Fibroblast of the conjunctiva (primary cell): ENCODE measurements around the gene UBE2E2.

Experiments used
- DNase-seq: peaks from one replicate; pipeline ENCODE4 v3.0.0-alpha.2; 2010; ENCODE audit warnings: low read depth

UBE2E2 gene

DNA sequence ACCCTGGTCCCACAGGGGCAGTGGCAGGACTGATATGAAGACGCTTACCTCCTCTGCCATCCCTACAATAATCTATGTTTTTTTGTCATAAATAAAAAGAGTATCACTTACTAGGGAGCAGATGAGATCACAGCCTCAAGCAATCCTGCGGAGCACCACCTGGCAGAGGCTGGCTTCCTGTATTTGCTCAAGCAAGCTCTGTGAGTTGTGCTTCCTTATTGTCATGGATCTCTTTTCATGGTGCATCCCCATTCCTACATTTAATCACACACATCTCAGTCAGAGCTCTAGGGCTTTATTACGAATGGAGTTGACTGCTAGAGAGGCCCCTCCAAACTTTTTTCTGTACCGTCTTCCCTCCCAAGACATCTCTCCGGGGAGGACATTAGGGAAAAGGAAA lies 186.0 kb downstream of the UBE2E2 start:
- DNase-seq, result no peak

DNA sequence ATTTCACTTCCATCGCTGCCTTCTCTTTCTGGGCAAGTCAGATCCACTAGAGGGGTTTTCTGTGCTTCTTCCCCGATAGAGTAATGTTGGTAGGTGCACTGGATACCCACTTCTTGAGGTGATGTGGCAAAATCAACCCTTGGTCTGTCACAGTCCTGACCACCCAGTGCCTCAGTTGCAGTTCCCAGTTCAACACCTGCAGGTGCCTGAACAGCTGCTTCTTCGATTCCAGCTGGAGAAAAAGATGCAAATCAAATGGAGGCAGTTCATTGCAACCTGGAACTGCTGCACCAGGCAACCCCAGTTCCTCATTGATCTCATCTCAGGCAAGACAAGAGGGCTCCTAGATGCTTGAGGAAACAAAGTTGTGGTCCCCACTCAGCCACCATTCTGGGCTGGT lies 186.6 kb downstream of the UBE2E2 start:
- DNase-seq, result no peak

DNA sequence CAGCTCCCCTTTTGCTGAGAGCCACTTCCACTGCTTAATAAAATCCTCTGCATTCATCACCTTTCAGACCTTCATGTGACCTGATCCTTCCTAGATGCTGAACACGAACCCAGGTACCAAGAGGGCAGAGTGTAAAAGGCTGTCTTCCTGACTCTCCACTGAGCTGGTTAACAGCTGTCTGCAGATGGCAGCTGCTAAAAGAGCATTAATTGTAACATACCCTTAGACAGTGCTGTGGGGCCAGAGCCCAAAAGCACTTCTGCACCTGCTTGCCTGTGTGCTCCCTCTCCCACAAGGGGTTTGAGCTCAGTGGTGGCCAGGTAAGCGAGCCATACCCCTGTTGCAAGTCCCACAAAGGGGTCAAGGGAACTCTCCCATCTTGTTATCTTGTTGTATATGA lies 187.3 kb downstream of the UBE2E2 start:
- DNase-seq, result no peak

DNA sequence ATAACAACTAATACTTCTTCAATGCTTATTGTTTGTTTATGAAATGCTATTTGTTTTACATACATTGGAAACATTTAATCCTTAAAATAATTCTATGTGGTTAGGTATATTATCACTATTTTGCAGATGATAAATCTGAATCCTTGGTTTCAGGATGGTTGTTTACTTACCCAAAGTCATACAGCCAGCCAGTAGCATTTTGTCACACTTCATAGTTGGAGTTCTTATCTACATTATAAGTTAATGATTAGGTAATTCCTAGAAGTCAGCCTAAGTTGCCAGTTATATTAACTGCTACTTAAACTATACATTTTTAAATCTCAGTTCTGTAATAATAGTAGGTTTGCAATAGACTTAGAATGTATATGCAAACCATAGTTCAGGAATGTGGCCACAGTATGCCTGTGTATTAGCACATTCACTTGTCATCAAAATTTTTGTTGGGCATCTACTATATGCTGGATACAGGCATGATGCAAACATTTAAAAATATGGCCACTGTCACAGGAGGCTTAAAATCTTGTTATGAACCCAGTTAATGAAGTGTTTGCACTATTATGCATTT lies 187.9 kb downstream of the UBE2E2 start:
- no peak for DNase-seq

DNA sequence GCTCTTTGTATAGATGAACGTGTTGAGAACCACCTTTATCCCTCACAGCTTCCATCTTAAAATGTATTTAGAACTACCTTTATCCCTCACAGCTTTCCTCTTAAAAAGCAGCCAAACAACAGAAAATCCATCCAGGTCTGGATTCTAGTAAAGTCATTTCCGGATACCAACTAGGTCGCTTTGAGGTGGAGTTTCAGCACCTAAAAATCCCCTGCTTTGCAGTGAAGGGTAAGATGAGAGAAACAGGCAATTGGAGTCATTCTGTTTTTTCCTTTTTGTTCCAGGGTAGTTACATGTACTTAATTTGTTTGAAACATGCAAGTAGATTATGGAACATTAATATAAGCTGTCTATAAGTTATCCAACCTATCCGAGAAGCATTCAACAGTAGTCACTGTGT lies 192.0 kb downstream of the UBE2E2 start:
- DNase-seq, result no peak

DNA sequence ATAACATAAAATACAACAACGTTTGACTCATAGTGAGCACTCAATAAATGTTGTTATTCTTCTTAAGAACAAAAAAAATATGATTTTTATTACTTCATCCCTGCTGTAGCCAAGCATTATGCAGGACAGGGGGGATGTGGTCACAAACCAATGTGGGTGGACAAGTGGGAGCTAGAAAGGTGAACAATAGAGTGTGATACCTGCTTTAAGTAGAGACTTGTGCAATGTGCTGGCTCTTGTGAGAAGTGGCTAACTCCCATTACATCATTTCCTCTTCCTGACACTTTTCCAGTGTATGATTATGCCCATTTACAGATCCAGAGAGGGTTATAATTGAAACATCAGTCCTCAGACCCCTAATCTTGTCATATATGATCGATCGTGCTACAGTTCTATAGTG lies 193.6 kb downstream of the UBE2E2 start:
- DNase-seq, result no peak

DNA sequence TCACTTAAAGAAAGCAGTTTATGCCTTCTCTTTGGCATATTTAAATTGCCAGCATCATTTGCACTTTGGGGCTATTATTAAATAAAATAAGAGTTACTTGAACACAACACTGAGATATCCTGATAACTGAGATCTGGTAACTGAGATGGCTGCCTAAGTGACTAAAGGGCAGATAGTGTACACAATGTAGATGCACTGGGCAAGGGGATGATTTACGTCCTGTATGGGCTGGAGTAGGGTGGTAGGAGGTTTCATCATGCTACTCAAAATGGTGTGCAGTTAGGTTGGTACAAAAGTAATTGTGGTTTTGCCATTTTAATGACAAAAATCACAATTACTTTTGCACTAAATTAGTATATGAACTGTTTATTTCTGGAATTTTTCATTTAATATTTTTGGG lies 196.1 kb downstream of the UBE2E2 start:
- no peak for DNase-seq

DNA sequence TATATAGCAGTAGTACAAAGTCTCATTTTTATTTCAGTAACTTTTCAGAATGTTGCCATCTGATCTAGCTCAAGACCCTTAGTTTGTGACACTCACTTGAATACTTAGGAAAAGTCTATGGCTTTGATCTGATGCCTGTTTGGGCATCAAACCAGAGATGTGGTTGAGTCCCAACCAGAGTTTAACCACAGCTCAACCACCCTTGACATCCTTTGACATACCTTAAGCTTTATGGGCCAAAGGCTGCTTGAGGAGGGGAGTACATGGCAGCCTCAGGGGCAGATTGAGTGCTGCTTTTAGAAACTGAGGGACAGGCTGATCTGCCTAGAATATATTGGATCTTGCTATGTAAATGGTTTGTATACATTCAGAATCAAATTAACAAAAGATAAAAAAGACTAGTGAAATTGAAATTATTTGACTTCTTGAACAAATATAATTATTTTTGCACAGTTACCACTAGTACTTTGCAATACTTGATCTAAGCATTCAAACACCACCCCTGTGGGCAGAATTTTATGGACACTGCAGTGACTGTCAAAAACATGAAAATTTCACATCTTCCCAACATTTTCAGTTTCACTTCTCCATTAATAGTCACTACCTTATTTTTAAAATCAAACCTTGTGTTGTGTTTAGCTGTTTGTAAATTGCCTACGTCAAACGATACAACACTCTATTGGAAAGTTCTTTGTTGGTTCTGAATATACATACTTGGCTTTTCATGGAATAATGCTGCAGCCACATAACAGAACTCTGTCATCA lies 199.8 kb downstream of the UBE2E2 start:
- no peak for DNase-seq

DNA sequence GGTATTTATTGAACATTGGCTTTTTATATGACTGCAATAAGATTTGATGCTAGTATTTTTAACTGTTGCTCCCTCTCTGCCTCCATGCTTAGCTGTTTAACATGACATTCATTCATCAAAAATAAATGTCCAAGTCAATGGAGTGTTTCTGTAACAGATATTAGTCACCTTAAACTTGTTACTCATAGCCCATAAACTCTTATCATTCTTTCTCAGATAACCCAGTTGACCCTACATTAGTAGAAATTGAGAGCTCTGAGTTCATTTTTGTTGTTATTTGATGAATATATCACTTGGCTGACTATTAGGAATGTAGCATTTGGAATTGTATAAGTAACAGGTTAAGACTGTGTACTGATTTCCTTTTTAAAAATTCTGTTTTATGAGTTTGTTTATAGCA lies 201.1 kb downstream of the UBE2E2 start:
- no peak for DNase-seq

DNA sequence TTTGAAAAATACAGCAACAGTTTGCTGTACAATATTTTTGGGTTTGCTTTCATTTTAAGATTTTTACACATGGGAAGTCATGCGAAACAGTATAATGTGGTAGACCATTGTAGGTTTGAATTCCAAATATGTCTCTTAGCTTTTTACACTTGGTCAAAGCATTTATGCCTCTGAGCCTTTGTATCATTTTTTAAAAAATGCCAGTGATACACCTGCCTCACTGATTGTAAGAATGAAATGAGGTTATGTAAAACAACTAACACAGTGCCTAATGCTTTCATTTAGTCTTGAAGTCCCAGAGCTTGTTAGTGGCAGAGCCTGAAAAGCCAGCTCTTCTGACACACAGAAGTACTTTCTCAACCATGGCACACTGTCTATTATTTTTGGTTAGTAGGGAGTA lies 202.0 kb downstream of the UBE2E2 start:
- no peak for DNase-seq

DNA sequence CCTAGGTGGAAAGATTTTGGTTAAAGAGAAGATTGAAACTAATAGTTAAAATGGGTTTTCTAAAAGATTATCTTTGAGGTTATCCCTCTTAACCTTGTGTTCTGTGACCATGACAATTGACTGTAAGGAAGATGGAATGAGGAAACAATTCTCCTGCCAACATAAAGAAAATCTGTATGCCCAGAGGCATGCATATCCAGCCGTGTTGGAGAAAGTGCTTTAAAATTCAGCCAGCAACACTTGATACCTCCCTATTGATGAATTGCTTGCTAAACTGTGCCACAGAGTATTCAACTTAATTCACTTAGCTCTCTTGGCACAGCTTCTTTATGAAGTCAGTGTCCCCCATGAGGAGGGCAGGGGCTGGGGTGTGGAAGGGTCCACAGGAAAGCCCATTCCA lies 203.5 kb downstream of the UBE2E2 start:
- DNase-seq, result peak; percentile 12

DNA sequence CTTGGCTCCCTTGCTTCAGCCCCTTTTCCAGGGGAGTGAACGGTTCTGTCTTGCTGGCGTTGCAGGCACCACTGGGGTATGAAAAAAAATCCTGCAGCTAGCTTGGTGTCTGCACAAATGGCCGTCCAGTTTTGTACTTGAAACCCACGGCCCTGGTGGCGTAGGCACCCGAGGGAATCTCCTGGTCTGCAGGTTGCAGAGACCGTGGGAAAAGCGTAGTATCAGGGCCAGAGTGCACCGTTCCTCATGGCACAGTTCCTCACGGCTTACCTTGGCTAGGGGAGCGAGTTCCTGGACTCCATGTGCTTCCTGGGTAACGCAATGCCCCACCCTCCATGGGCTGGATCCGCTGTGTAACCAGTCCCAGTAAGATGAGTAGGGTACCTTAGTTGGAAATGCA lies 214.9 kb downstream of the UBE2E2 start:
- DNase-seq, result no peak

DNA sequence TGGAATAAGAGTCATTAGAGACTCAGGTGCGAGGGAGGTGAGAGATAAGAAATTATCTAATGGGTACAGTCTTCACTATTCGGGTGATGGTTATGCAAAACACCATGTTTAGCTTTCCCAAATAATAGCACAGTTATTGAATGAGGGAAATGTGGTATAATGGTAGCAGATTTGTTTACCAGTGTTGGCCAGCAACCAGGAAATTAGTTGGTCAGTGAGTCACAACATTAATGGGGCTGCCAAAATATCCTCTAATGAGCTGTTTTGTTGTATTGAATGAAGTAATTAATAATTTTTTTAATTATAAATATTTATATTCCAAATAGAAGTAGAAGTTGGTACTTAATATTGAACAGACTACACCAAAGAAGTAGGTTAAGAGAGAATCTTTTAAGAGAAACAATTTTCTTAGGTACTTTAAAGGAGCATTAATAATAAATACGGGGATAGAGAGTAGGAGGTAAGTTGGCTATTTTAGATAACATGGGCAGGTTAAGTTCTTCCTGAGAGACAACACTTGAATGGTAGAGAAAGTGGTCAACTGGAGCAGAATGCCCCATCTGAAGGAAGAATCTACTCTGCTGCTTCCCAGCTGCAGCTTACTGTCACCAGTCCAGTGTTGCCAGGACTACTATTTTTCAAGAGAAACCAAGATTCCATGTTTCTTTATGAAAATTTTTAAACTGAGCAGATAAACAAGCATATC lies 218.8 kb downstream of the UBE2E2 start:
- DNase-seq, result no peak

DNA sequence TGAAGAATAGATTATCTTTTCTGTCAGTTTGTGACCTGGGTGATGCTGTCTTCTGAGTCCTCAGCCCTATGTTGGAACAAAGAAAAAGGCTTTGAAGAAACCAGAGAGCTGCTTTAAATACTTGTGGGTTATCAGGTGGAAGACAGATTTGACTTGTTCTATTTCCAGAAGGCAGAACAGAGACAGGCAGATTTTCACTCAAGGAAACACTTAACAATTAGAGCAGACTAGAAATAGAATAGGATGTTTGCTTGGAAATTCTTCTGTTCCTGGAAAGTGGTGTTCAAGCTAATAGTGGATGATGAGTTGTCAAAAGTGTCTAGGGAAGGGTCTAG lies 219.4 kb downstream of the UBE2E2 start:
- no peak for DNase-seq

DNA sequence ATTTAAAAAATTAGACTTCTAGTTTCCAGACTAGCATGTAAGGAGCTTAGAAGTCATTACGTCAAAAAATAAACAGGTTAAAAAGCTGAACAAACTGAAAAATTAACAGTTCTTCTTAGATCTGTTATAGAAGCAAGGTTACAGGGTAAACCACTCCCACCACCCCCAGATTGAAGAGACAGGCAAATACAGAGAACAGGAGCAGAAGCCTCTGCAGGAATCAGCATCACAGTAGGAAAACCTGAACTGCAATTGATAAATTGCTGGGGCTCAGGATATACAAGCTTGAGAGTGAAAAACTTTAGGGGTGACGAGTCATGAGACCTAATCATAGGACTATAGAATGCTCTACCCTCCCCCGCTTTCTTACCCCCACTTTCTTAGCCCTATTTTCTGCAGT lies 222.3 kb downstream of the UBE2E2 start:
- DNase-seq, result no peak

DNA sequence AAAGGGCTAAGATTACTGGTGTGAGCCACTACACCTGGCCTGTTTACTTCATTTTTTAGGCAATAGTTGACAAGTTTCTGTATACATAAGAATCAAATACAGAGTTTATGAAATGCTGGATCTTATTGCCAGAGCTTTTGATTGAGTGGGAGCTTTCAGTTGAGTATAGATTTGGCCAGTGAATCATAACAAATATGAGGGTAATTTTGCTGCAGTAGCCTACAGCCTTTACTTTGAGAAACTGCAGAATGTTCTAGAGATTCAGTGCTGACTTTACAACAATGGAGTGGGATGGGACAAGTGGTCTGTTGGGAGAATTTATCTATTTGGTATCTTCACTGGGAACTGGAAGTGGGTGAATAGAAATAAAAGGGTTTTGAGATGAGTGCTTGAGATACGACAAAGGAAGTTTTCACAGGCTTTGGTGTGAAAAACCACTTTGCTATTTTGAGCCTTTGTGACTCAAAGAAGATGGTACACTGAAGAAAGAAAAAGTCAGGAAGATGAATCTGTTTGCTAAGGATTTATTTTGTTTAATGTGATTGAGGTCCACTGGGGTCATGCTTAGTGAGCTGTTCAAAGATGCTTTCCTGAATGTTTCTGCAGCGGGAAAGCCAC lies 227.8 kb downstream of the UBE2E2 start:
- no peak for DNase-seq

DNA sequence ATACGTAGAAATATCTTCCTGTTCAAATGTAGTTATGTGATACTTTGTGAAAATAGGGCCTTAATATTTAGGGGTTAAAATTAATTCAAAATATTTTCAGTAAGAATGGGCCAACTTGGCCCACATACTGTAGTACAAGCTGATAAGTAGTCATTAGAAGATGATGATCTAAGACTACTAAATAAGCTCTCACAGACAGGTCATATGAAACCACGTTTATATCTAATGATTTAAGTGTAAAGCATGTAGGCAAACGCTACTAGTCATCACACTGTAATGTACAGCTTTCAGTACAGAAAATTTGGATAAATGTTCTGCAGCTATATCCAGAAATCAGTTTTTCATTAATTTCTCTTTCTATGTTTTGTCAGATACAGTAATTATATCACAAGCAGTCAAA lies 228.6 kb downstream of the UBE2E2 start:
- DNase-seq, result no peak

DNA sequence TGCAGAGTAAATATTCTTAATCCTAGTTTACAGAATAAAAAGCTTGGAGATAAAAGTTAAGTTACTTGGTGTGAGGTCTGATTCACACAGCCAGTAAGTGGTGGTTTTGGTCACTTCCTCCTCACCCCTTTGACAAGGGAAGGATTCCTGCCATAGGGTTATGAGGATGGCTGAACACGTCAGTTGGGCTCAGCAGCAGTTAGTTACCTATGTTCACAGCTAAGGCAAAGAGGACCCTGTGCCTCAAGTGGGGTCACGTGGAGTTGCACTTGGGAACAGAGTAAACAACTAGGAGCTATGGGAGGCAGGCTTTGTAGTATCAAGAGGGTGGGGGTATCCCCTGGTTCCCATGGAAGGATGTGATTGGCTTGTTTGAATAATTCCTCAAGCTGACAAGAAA lies 232.2 kb downstream of the UBE2E2 start:
- DNase-seq, result no peak

DNA sequence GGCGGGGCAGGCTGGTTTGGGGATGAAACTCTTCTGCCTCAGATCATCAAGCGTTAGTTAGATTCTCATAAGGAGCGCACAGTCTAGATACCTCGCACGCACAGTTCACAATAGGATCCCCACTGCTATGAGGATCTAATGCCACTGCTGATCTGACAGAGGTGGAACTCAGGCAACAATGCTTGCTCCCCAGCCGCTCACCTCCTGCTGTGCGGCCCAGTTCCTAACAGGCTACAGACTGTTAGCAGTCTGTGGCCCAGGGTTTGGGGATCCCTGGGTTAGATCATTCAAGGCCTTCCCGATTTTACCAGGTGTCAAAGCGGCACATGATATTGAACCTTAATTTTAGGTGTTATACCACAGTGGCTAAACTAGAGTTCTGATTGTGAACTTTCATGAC lies 232.8 kb downstream of the UBE2E2 start:
- DNase-seq, result no peak

DNA sequence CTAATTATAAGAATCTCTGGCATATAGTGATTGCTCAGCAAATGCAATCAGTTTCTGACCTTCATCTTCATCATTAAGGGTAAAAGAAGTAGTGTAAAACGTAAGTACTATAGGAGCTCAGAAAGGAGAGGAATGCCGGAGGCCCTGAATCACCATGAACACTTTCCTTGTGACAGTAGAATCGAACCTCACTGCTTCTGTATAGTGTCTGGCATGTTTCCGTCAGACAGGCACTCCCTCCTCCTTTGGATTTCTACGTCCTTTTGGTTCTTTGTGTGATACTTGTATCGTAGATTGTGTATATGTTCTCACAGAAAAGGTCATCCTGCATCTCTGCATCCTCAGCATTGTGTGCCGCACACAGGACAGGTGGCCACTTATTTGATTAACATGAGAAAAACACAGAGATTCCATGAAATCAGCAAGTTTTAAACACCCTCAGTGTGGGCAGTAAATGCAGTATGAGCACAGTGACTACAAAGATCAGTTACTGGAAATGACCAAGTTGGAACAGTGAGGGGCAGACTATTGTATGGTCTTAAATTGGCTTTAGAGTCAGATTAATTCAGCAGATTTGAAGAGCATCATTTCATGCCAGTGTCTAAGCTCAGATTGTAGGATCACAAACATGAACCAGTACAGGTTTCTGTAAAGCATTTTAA lies 234.5 kb downstream of the UBE2E2 start:
- DNase-seq, result no peak

DNA sequence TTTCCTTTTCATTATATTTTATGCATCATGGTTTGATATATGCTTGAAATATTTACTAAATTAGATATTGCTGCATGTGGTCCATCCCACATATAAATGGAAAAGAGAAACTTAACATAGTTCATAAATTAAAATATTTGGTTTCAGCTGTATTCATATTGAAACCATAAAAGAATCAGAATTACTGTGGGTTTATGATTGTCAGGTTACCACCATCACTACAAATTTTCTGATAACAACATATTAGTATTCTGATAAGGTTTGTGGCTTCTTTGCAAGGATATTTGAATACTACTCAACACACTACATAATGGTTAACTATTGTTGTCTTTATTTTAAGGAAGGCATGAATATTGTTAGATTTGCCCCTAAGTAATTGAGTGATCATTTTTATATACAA lies 235.5 kb downstream of the UBE2E2 start:
- DNase-seq, result no peak

DNA sequence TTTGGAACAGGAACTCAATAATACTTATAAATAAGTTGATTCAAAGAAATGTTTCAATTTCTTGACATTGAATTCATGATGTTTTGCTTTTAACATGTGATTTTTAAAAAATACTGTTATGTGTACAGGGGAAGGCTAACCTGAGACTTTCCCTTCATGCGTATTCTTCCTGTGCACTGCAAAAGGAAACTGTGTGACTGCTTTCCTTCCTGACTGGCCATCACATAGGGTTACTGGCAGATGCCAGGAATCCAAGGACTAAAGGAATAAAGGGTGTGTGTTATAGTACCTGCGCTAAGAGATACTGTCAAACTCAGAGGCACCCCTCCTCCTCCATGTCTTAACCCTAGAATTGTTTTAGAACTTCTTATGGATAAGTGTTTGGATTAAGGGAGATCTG lies 236.0 kb downstream of the UBE2E2 start:
- DNase-seq, result no peak
